WTC11 (cell line): ENCODE results near the gene TYRO3.

Source experiments
- CTCF ChIP-seq: fragments of 200-600 bp; IDR thresholded peaks from 2 replicates; pipeline ENCODE4 v1.8.0; 2022; ENCODE audit warnings: antibody characterized with exemption
- ELF4 ChIP-seq: sonication (generic); formaldehyde crosslinking; IDR thresholded peaks from 2 replicates; pipeline ENCODE4 v1.8.1; 2022; ENCODE audit warnings: low read depth, mild to moderate bottlenecking, moderate library complexity, missing genetic modification reagents
- FOXP4 ChIP-seq: sonication (generic); formaldehyde crosslinking; IDR thresholded peaks from 2 replicates; pipeline ENCODE4 v1.8.0; 2022; ENCODE audit warnings: mild to moderate bottlenecking, missing genetic modification reagents
- ZNF121 ChIP-seq: sonication (generic); formaldehyde crosslinking; IDR thresholded peaks from 2 replicates; pipeline ENCODE4 v1.8.0; 2023; ENCODE audit warnings: missing genetic modification reagents

GRCh38 chr15:41566121-41566885, 7.3 kb downstream of the TYRO3 start:
- TF ChIP-seq CTCF, result no peak
- TF ChIP-seq FOXP4 (CRISPR knock-in tag), result no peak
- TF ChIP-seq ELF4, result no peak
- no peak for TF ChIP-seq ZNF121
